ENCODE data around the gene FAM228B. TPM values are rescaled to one million over a fixed set of nuclear protein-coding genes. Genes with fewer than 3 reads are reported as not detected.

Gene FAM228B
- total and polyA plus RNA-seq, 4 experiments from 2014 or later = 4.5 to 24.4 (median 12.3) TPM

DNA sequence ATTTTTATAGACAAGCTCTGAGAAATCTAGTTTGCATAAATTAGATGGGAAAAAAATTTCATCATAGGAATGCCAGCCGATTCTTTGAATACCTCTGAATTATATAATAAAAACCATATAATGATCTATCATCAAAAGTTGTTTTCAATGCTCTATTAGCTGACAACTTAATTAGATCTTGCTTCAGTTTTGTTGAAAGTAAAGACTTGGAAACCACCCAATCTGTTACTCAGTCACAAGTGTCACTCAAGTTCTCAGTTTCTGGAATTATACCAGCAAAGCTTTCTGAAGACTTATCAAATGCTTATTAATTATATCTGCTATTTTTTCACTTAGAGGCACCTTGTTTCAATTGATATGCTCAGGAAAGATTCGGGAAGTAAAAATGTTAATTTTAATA, 21.3 kb upstream of the FAM228B start:
- Mint-ChIP-seq H3K27ac (no peak overlapping the region), H3K36me3 (peaks cover 13 to 44% of the 10 kb centered on the region in 2 donors), H3K9me3 (peaks cover 0 to 34% (median 17%) of the 10 kb centered on the region in 8 donors), H3K4me1 (no peaks in the 10 kb centered on the region), H3K27me3 (no peaks in the 10 kb centered on the region), H3K4me3 (no peak overlapping the region)
- no peaks in the 10 kb centered on the region for H3K36me3 ChIP-seq (ENCODE audit: insufficient read depth, low read length)
- H3K9me3 ChIP-seq (ENCODE audit: control insufficient read depth in 1 of 2, low read length in 2 of 2) = no peaks in the 10 kb centered on the region
- no peaks in the 10 kb centered on the region for H3K4me1 ChIP-seq (ENCODE audit: insufficient read depth, low read length)
- CTCF ChIA-PET (ENCODE audit: partially characterized antibody) = interaction anchor here (2.5 kb wide), 1 partner anchor 18 kb away, joined by 10 read pairs; the partner anchor contains the start of gene TP53I3
- H3K4me3 ChIP-seq (ENCODE audit: low read length in 2 of 2) = no peak overlapping the region
- POLR2A ChIA-PET (ENCODE audit: partially characterized antibody) = no interaction called here
- no peak for DNase-seq
- no peaks in the 10 kb centered on the region for H3K27me3 ChIP-seq (ENCODE audit: insufficient read depth, low read length)
- no peak overlapping the region for H3K27ac ChIP-seq (ENCODE audit: low read depth, low read length)
- intact Hi-C loops (cut with micrococcal nuclease) = no loop called here

DNA sequence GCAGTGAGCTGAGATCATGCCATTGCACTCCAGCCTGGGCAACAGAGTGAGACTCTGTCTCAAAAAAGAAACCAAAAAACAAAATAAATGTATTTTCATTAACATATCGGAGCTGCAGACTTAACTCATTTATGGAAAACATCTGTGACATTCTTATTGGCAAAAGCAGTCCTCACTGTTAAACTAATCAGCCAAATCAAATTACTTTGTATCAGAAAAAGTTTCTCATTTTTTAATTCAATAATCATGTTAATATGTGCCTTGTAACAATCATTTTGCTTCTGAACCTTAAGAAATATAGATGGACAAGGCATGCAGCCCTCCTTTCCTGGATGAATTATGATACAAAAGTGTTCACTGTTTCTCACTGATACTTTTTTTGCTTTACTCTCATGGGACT, 20.6 kb upstream of the FAM228B start:
- no peak overlapping the region for H3K4me3 ChIP-seq (ENCODE audit: low read length in 2 of 2)
- POLR2A ChIA-PET (ENCODE audit: partially characterized antibody) = no interaction called here
- intact Hi-C loops (cut with micrococcal nuclease) = no loop called here
- no peak overlapping the region for H3K27ac ChIP-seq (ENCODE audit: low read depth, low read length)
- no peaks in the 10 kb centered on the region for H3K9me3 ChIP-seq (ENCODE audit: control insufficient read depth in 1 of 2, low read length in 2 of 2)
- CTCF ChIA-PET (ENCODE audit: partially characterized antibody) = interaction anchor here (2.5 kb wide), 1 partner anchor 18 kb away, joined by 10 read pairs; the partner anchor contains the start of gene TP53I3
- Mint-ChIP-seq H3K9me3 (peaks cover 0 to 30% (median 19%) of the 10 kb centered on the region in 8 donors), H3K4me1 (no peaks in the 10 kb centered on the region), H3K36me3 (peaks cover 13 to 44% of the 10 kb centered on the region in 2 donors), H3K4me3 (no peak overlapping the region), H3K27ac (no peak overlapping the region), H3K27me3 (no peaks in the 10 kb centered on the region)
- H3K27me3 ChIP-seq (ENCODE audit: insufficient read depth, low read length) = no peaks in the 10 kb centered on the region
- no peaks in the 10 kb centered on the region for H3K4me1 ChIP-seq (ENCODE audit: insufficient read depth, low read length)
- no peaks in the 10 kb centered on the region for H3K36me3 ChIP-seq (ENCODE audit: insufficient read depth, low read length)
- no peak for DNase-seq

DNA sequence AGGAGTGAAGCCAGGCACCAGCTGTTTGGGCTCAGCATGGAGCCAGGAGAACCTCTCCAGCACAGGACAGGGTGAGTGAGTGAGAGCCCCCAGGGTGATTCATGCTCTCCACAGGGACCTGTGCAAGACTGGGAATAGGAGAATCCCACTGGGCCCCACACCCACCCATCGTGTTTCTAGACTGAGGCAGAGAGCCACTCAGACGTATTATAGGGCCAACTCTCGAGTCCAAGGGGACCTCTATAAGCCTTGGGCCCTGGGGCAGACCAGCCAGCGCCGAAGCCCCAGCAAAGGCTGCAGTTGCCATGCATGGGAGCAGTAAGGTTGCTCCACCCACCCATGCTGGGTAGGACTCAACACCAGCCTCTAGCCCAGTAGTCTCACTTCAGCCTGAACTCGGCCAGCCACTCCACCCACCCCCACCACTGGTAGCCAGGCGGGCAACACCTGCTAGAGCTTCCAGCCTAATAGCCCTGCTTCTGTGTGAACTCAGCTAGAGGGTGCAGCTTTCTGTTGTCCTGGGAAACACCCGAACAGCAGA, 19.1 kb upstream of the FAM228B start:
- no peak for DNase-seq
- Mint-ChIP-seq H3K27ac (no peak overlapping the region), H3K36me3 (peaks cover 16 to 45% of the 10 kb centered on the region in 2 donors), H3K4me3 (no peak overlapping the region), H3K4me1 (no peaks in the 10 kb centered on the region), H3K27me3 (no peaks in the 10 kb centered on the region), H3K9me3 (peaks cover 3 to 35% (median 23%) of the 10 kb centered on the region in 8 donors)
- Histone ChIP-seq H3K36me3 (ENCODE audit: insufficient read depth, low read length) (no peaks in the 10 kb centered on the region), H3K4me3 (ENCODE audit: low read length in 2 of 2) (no peak overlapping the region), H3K4me1 (ENCODE audit: insufficient read depth, low read length) (no peaks in the 10 kb centered on the region), H3K27me3 (ENCODE audit: insufficient read depth, low read length) (no peaks in the 10 kb centered on the region), H3K27ac (ENCODE audit: low read depth, low read length) (no peak overlapping the region), H3K9me3 (ENCODE audit: control insufficient read depth in 1 of 2, low read length in 2 of 2) (no peaks in the 10 kb centered on the region)
- intact Hi-C loops (cut with micrococcal nuclease) = no loop called here
- CTCF ChIA-PET (ENCODE audit: partially characterized antibody) = interaction anchor here (1.0 to 2.5 kb wide), 2 partner anchors 18 to 20 kb away, joined by 3 to 10 read pairs; partner anchors contain the start of gene TP53I3
- POLR2A ChIA-PET (ENCODE audit: partially characterized antibody) = no interaction called here

DNA sequence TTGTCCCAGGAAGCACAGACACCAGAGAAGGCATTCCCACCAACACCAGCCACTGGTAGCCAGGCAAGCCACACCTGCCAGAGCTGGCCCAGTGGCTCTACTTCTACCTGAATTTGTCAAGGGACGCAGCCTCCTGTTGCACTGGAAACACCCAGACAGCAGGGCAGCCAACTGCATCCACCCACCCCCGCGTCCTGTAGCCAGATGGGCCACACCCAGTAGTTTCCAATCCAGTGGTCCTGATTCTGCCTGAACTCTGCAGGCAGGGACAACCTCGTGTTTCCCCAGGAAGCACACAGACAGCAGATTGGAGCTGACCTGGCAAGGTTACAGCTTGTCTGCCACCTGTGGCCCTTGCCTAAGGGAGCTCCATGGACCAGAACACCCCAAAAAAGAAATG, 18.4 kb upstream of the FAM228B start:
- H3K36me3 ChIP-seq (ENCODE audit: insufficient read depth, low read length) = no peaks in the 10 kb centered on the region
- H3K27ac Mint-ChIP-seq = no peak overlapping the region
- ChIA-PET POLR2A (ENCODE audit: partially characterized antibody) (no interaction called here), CTCF (ENCODE audit: partially characterized antibody) (no interaction called here)
- H3K27ac ChIP-seq (ENCODE audit: low read depth, low read length) = no peak overlapping the region
- H3K36me3 Mint-ChIP-seq = peaks cover 18 to 45% of the 10 kb centered on the region in 2 donors
- no peaks in the 10 kb centered on the region for H3K9me3 ChIP-seq (ENCODE audit: control insufficient read depth in 1 of 2, low read length in 2 of 2)
- H3K27me3 Mint-ChIP-seq = no peaks in the 10 kb centered on the region
- H3K4me1 Mint-ChIP-seq = no peaks in the 10 kb centered on the region
- H3K4me3 ChIP-seq (ENCODE audit: low read length in 2 of 2) = no peak overlapping the region
- H3K9me3 Mint-ChIP-seq = peaks cover 3 to 35% (median 23%) of the 10 kb centered on the region in 8 donors
- H3K27me3 ChIP-seq (ENCODE audit: insufficient read depth, low read length) = no peaks in the 10 kb centered on the region
- no peak overlapping the region for H3K4me3 Mint-ChIP-seq
- H3K4me1 ChIP-seq (ENCODE audit: insufficient read depth, low read length) = no peaks in the 10 kb centered on the region
- intact Hi-C loops (cut with micrococcal nuclease) = no loop called here
- DNase-seq = no peak

DNA sequence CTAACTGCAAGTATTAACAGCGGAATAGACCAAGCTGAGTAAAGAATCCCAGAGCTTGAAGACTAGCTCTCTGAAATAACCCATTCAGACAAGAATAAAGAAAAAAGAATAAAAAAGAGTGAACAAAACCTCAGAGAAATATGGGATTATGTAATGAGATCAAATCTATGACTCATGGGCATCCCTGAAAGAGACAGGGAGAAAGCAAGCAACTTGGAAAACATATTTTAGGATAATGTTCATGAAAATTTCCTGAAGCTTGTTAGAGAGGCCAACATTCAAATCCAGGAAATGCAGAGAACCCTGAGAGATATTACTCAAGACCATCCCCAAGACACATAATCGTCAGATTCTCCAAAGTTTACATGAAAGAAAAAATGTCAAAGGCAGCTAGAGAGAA, 17.5 kb upstream of the FAM228B start:
- intact Hi-C loops (cut with micrococcal nuclease) = no loop called here
- Mint-ChIP-seq H3K27ac (no peak overlapping the region), H3K4me1 (no peaks in the 10 kb centered on the region), H3K27me3 (no peaks in the 10 kb centered on the region), H3K4me3 (no peak overlapping the region), H3K9me3 (peaks cover 3 to 30% (median 20%) of the 10 kb centered on the region in 8 donors), H3K36me3 (peaks cover 18 to 38% of the 10 kb centered on the region in 2 donors)
- no peaks in the 10 kb centered on the region for H3K27me3 ChIP-seq (ENCODE audit: insufficient read depth, low read length)
- no peaks in the 10 kb centered on the region for H3K4me1 ChIP-seq (ENCODE audit: insufficient read depth, low read length)
- no peaks in the 10 kb centered on the region for H3K9me3 ChIP-seq (ENCODE audit: control insufficient read depth in 1 of 2, low read length in 2 of 2)
- H3K4me3 ChIP-seq (ENCODE audit: low read length in 2 of 2) = no peak overlapping the region
- no peaks in the 10 kb centered on the region for H3K36me3 ChIP-seq (ENCODE audit: insufficient read depth, low read length)
- ChIA-PET CTCF (ENCODE audit: partially characterized antibody) (interaction anchor here (0.8 kb wide), 1 partner anchor 21 kb away, joined by 4 read pairs; the partner anchor contains the start of gene TP53I3), POLR2A (ENCODE audit: partially characterized antibody) (no interaction called here)
- no peak overlapping the region for H3K27ac ChIP-seq (ENCODE audit: low read depth, low read length)
- DNase-seq = no peak

DNA sequence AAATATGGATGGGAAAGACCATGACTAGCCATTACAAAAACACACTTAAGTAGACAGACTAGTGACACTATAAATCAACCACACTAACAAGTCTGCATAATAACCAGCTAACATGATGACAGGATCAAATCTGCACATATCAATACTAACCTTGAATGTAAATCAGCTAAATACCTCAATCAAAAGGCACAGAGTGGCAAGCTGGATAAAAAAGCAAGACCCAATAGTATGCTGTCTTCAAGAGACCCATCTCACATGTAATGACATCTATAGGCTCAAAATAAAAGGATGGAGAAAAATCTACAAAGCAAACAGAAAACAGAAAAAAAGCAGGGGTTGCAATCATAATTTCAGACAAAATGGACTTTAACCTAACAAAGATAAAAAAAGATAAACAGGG, 16.5 kb upstream of the FAM228B start:
- Histone ChIP-seq H3K9me3 (ENCODE audit: control insufficient read depth in 1 of 2, low read length in 2 of 2) (no peaks in the 10 kb centered on the region), H3K4me1 (ENCODE audit: insufficient read depth, low read length) (no peaks in the 10 kb centered on the region), H3K36me3 (ENCODE audit: insufficient read depth, low read length) (no peaks in the 10 kb centered on the region), H3K4me3 (ENCODE audit: low read length in 2 of 2) (no peak overlapping the region), H3K27me3 (ENCODE audit: insufficient read depth, low read length) (no peaks in the 10 kb centered on the region), H3K27ac (ENCODE audit: low read depth, low read length) (no peak overlapping the region)
- peaks cover 0 to 1% (median 0%) of the 10 kb centered on the region in 4 donors for H3K4me1 Mint-ChIP-seq
- CTCF ChIA-PET (ENCODE audit: partially characterized antibody) = no interaction called here
- POLR2A ChIA-PET (ENCODE audit: partially characterized antibody) = no interaction called here
- H3K9me3 Mint-ChIP-seq = peaks cover 3 to 30% (median 21%) of the 10 kb centered on the region in 8 donors
- H3K36me3 Mint-ChIP-seq = peaks cover 18 to 38% of the 10 kb centered on the region in 2 donors
- DNase-seq = no peak
- H3K4me3 Mint-ChIP-seq = no peak overlapping the region
- no peaks in the 10 kb centered on the region for H3K27me3 Mint-ChIP-seq
- H3K27ac Mint-ChIP-seq = peak overlapping the region in 2 of 7 donors; percentile 2 to 54
- intact Hi-C loops (cut with micrococcal nuclease) = no loop called here

DNA sequence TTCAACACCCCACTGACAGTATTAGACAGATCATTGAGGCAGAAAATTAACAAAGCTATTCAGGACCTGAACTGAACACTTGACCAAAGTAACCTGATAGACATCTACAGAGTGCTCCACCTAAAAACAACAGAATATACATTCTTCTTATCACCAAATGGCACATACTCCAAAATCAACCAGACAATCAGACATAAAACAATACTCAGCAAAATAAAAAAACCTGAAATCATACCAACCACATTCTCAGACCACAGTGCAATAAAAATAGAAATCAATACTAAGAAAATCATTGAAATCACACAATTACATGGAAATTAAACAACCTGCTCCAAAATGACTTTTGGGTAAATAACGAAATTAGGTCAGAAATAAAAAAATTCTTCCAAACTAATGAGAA, 15.9 kb upstream of the FAM228B start:
- H3K36me3 Mint-ChIP-seq = peaks cover 18 to 33% of the 10 kb centered on the region in 2 donors
- Histone ChIP-seq H3K27me3 (ENCODE audit: insufficient read depth, low read length) (no peaks in the 10 kb centered on the region), H3K9me3 (ENCODE audit: control insufficient read depth in 1 of 2, low read length in 2 of 2) (no peaks in the 10 kb centered on the region), H3K27ac (ENCODE audit: low read depth, low read length) (no peak overlapping the region), H3K36me3 (ENCODE audit: insufficient read depth, low read length) (no peaks in the 10 kb centered on the region), H3K4me1 (ENCODE audit: insufficient read depth, low read length) (no peaks in the 10 kb centered on the region), H3K4me3 (ENCODE audit: low read length in 2 of 2) (no peak overlapping the region)
- ChIA-PET CTCF (ENCODE audit: partially characterized antibody) (no interaction called here), POLR2A (ENCODE audit: partially characterized antibody) (no interaction called here)
- intact Hi-C loops (cut with micrococcal nuclease) = no loop called here
- no peak overlapping the region for H3K4me3 Mint-ChIP-seq
- no peaks in the 10 kb centered on the region for H3K27me3 Mint-ChIP-seq
- peaks cover 0 to 1% (median 0%) of the 10 kb centered on the region in 4 donors for H3K4me1 Mint-ChIP-seq
- peaks cover 3 to 30% (median 21%) of the 10 kb centered on the region in 8 donors for H3K9me3 Mint-ChIP-seq
- no peak for DNase-seq
- H3K27ac Mint-ChIP-seq = no peak overlapping the region

Measured in CD4-positive, alpha-beta memory T cell (primary cell).